Kidney epithelial cell (primary cell): ENCODE measurements around the gene ACTG2. TPM values are rescaled to one million over a fixed set of nuclear protein-coding genes. Genes with fewer than 3 reads are reported as not detected.

ENCODE experiments used
- DNase-seq: peaks from one replicate; pipeline ENCODE4 v3.0.0-alpha.2; 2010; ENCODE audit warnings: low read depth
- H3K27me3 ChIP-seq: 2 replicates; pipeline ENCODE4 v1.6.0; 2011; ENCODE audit warnings: low read length; ENCODE audit not compliant: control insufficient read depth, insufficient read depth
- H3K36me3 ChIP-seq: 2 replicates; pipeline ENCODE4 v1.5.1; 2011; ENCODE audit warnings: low read length; ENCODE audit not compliant: control insufficient read depth, insufficient read depth
- H3K4me3 ChIP-seq: 2 replicates; pipeline ENCODE4 v1.5.1; 2011; ENCODE audit warnings: low read depth, mild to moderate bottlenecking, control low read depth, low read length
- total RNA-seq: library from RNA; depleted of rRNA; stranded (reverse); fragments of >200 nt; gene quantifications from 2 replicates; pipeline ENCODE4 v1.2.3, GENCODE V29; 2015
- TF ChIP-seq, protein P1 (sequence below): IDR thresholded peaks from 2 replicates; pipeline ENCODE4 v1.5.1; 2011; ENCODE audit warnings: mild to moderate bottlenecking, moderate library complexity, low read length, control low read depth, inconsistent platforms; ENCODE audit not compliant: insufficient read depth, poor library complexity, severe bottlenecking

Gene ACTG2
- total RNA-seq, 1 donor from 2014 or later = 2.1 TPM

DNA sequence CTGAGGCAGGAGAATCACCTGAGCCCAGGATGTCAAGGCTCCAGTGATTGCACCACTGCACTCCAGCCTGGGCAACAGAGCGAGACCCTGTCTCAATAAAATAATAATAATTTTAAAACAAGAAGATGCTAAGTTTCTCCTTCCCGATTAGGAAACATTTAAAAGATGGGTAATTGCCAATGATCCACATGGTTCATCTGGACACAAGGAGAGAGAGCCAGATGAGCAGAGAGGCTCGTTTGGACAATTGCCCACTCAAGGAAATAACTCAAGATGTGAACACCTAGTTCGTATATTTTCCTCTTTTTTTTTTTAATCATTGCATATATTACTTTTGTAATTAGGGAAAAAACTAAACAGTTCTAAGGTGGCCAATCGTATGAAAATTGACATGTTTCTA lies 3.6 kb upstream of the ACTG2 start:
- no peak for DNase-seq
- TF ChIP-seq, protein P1, sequence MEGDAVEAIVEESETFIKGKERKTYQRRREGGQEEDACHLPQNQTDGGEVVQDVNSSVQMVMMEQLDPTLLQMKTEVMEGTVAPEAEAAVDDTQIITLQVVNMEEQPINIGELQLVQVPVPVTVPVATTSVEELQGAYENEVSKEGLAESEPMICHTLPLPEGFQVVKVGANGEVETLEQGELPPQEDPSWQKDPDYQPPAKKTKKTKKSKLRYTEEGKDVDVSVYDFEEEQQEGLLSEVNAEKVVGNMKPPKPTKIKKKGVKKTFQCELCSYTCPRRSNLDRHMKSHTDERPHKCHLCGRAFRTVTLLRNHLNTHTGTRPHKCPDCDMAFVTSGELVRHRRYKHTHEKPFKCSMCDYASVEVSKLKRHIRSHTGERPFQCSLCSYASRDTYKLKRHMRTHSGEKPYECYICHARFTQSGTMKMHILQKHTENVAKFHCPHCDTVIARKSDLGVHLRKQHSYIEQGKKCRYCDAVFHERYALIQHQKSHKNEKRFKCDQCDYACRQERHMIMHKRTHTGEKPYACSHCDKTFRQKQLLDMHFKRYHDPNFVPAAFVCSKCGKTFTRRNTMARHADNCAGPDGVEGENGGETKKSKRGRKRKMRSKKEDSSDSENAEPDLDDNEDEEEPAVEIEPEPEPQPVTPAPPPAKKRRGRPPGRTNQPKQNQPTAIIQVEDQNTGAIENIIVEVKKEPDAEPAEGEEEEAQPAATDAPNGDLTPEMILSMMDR = no peak
- H3K4me3 ChIP-seq = no peak overlapping the region
- H3K36me3 ChIP-seq = no peaks in the 10 kb centered on the region
- H3K27me3 ChIP-seq = no peaks in the 10 kb centered on the region

DNA sequence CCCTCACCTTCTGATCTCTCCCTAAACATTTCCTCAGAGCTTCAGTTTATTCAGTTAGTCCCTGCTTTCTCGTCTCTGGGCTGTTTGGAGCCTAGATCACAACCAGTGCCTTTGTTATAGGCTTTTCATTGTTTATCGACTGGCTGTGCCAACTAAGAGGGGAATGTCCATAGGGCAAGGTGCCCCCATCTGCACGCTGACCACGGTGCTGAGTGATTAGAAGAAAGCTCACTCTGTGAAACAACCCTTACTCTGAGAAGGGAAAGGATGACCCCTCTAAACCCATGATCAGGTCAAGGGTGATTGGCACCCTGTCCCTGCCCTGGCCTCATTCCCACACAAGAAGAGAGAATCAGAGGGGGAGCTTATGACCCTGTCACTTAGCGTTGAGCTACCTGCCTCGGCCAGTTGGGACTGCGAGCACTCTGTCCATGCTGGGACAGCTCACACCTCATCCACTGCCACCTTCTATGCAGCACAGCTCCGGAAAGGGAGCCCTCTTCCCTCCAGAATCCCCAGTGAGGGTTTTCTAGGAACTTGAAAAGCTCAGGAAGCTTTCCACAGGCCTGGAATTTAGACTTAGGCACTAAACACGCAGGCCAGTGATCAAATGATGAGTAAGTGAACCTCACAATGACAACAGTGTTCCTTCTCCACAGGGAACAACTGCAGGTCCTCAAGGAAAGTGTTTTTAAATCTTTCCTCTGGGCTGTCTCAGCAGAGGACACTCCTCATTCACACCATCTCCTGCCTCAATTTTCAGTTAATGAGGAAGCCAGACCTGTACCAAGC lies 2.3 kb upstream of the ACTG2 start:
- Histone ChIP-seq H3K36me3 (no peaks in the 10 kb centered on the region), H3K4me3 (no peak overlapping the region), H3K27me3 (no peaks in the 10 kb centered on the region)
- no peak for DNase-seq
- TF ChIP-seq, protein P1 = no peak

DNA sequence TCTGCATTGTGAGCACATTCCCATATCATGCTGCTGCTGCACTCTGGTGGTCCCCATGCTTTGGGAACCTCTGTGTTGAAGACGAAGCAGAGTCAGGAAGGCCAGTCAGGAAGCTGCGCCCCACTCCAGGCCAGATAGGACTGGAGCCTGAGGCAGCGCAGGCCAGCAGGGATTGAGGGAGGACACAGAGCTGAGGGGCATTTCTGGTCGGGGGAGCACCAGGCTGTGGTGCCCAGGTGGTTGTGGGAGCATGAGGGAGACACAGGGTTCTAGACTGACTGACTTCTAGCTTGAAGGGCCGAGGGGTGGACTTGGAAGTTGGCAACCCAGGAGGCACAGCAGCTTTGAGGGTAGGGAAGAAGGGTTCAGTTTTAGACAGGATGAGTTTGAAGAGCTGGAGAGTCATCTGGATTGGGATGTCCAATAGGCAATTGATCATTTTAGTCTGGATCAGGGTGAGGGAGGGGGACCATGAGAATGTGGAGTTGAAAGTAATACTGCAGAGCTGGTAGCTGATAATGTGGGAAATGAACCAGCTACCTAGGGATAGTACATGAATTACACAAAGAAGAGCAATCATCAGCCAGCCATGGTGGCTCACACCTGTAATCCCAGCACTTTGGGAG lies 1.4 kb upstream of the ACTG2 start:
- TF ChIP-seq, protein P1 = no peak
- H3K36me3 ChIP-seq = no peaks in the 10 kb centered on the region
- H3K4me3 ChIP-seq = no peak overlapping the region
- no peaks in the 10 kb centered on the region for H3K27me3 ChIP-seq
- no peak for DNase-seq

DNA sequence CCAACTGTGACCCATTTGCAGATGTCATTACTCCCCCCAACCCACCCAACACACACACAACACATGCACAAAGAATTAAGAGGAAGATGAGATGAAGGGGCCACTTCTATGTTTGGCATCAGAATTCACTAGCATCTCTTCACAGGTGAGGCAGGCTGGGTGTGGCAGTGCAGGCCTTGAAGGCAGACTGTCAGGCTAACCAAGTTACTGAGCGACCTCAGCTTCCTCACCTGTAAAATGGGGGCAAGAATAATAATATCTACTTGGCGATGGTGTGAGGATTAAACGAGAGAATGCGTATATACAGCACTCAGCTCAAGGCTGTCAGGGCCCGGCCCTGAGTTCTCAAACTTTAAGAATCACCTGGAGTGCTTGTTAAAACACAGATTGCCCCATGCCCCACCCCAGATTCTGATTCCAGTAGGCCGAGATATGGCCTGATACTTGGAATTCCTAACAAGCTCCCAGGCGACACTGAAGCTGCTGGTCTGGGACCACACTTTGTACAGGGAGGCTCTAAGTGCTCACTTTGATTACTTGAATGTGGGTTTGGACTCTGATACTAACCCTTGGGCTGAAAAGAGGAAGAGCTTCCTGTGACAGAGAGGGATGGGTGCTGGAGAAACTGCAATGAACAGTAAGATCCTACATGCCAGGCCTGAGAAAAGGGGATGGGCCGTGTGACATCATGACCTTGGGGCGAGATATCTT lies 1.1 kb downstream of the ACTG2 start:
- TF ChIP-seq, protein P1 = no peak
- Histone ChIP-seq H3K4me3 (no peak overlapping the region), H3K27me3 (no peaks in the 10 kb centered on the region), H3K36me3 (no peaks in the 10 kb centered on the region)
- no peak for DNase-seq

DNA sequence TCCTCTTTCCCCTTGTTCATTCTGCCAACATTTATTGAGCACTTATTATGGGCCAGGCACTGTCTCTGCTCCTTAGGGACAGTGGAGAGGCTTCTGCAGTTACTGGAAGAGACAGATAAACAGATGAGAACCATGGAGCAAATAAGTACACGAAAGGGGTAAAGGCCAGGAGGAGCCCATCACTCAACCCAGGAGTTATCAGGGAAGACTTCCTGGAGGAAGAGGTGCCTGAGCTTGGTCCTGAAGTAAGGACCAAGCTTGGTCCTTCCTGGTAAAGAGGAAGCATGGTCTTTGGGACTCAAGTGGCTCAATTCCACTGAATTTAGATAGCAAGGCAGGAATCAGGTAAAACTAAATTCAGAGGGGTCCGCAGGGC lies 1.7 kb downstream of the ACTG2 start:
- TF ChIP-seq, protein P1 = no peak
- Histone ChIP-seq H3K36me3 (no peaks in the 10 kb centered on the region), H3K27me3 (no peaks in the 10 kb centered on the region), H3K4me3 (no peak overlapping the region)
- DNase-seq = no peak
